Inferior parietal cortex (tissue), 1 donor: ENCODE measurements around the gene CHGA.

Source experiments
- DNase-seq: peaks from one replicate; pipeline ENCODE4 v3.0.0-alpha.2; 2016; ENCODE audit errors: extremely low spot score

The CHGA gene, protein sequence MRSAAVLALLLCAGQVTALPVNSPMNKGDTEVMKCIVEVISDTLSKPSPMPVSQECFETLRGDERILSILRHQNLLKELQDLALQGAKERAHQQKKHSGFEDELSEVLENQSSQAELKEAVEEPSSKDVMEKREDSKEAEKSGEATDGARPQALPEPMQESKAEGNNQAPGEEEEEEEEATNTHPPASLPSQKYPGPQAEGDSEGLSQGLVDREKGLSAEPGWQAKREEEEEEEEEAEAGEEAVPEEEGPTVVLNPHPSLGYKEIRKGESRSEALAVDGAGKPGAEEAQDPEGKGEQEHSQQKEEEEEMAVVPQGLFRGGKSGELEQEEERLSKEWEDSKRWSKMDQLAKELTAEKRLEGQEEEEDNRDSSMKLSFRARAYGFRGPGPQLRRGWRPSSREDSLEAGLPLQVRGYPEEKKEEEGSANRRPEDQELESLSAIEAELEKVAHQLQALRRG

DNA sequence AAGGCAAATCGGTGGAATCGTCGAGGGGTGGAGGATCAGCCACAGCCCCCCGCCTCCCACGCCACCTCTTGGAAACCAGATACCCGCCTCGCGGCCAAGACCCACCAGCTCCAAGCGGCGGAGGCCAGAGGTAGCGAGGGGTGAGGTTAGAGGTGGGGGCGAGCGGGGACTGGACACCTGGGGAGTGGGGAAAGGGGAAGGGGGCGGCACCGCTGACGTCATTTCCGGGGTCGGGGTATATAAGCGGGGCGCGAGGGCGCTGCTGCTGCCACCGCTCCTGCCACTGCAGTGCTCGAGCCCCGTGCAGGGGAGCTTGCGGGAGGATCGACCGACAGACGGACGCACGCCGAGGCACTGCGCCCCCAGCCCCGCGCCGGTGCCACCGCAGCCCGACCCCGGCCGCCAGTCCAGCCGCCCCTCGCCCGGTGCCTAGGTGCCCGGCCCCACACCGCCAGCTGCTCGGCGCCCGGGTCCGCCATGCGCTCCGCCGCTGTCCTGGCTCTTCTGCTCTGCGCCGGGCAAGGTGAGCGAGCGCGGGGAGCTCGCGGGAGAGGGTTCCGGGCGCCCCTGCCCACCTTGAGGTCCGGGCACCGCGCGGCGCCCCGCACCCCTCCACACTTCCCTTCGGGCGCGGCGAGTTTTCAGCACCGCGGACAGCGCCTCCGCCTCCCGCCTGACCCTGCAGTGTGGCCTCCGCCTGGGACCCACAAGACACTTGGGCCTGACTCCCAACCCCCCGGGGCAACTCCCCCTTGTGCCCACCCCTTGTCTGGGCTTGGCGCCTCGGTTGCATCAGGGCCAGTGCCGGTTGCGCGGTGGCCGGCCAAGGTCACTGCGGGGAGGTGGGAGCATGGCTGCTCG lies at the start of gene CHGA:
Gene CHGA (plus strand): TSS at position 268 of the 861 bp plus-strand sequence. CDS start 210 bp downstream, at position 478.
- DNase-seq = no peak

DNA sequence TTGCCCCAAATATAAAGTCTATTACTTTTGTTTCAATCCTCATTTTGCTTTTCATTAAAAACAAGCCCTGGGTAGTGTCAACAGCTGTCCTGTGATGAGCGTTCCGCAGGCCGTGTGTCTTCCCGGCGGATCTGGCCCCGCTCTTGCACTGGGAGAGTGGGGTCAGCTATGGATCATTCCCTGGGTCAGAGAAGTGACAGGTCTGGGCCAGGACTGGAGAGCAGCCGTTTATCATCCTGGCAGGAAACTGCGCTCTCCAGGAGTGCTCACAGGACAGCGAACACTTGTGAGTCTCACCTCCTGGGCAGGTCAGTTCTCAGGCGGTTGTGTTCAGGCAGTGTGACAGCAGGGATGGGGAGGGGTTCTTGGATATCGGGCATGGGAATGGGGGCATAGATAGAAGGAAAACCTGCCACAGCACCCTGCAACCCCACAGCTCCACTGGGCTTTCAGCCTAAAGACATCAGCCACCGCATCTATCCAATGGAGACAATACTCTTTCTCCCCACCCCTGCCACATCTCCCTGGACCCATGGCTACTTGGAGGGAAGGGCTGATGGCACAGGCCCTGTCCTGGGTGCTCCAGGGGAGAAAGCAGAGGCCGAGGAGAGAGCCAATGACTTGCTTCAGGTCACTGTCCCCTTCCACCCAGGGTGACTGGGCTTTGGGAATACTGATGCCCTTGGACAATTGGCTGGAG lies 47.8 kb upstream of the CHGA start:
- DNase-seq = no peak

DNA sequence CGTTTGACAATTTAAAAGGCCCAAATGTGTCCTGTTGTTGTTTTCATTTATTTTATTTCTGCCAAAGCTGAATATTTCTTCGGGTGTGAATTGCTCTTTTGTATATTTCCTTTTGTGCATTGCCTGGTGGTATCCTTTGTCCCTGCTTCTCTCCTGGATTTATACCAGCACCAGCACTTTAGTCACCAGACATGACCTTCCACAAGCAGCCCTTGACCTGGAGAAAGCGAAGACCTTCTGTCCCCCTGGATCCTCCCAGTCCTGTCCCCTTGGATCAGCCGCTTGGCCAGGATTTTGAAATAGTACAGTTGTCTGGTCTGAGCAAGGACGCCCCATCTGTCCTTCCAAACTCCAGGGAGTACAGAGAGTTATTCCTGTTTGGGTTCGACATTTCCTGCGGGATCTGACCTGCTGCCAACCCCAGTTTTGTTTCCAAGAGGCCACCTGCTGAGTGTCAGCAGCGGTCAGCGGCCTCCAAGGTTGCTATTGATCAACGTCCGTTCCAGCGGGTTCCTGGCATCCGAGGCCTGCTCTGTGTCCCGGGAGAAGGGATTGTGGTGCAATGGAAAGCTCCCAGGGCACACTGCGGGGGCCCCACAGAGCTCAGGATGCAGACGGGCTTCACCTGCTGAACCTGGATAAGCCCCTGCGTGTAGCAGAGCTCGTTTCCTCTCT lies 45.1 kb upstream of the CHGA start:
- DNase-seq = no peak

DNA sequence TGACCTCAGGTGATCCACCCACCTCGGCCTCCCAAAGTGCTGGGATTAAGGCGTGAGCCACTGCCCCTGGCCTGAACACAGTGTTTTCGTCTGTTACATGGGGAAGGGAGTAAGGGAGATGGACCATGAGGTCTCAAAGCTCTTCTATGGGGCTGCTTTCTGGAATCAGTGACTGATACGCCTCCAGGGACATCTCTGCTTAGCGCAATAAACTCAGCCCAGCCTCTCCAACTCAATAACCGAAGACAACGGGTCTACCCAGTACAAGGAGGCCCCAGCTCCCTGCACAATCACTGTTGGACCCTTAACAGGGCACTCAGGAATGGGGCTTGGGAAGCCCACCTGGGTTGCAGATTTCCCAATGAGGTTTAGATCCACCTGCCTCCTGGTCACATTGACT lies 42.6 kb upstream of the CHGA start:
- no peak for DNase-seq

DNA sequence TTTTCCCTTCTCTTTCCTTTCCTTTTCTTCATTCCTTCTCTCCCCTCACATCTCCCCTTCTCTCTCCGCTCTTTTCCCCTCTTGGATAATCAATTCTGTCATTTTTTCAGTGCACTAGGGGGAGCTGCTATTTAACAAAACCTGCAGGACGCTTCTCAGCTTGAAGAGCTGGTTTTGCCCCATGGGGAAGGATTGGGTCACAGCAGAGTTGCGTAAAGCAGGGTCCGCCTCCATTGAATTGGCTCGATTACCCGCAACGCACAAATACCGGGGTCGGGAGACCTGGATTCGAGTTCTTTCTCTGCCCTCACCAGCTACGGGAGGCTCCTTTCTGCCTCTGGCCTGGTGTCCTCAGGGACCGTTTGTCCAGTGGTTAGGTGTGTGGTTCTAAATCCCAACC lies 42.1 kb upstream of the CHGA start:
- DNase-seq = peak; percentile 70

DNA sequence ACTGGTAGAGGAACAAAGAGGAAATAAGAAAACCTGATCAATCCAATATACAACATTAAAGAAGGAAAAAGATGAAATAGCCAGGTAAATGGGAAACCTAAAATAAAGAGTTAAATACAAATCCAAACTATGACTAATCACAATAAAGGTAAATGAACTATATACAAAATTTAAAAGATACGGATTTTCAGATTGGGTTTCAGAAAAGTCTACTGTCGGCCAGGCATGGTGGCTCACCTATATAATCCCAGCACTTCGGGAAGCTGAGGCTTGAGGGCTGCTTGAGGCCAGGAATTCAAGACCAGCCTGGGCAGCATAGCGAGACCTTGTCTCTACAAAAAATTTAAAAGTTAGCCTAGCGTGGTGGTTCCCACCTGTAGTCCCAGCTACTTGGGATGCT lies 39.9 kb upstream of the CHGA start:
- DNase-seq = no peak

DNA sequence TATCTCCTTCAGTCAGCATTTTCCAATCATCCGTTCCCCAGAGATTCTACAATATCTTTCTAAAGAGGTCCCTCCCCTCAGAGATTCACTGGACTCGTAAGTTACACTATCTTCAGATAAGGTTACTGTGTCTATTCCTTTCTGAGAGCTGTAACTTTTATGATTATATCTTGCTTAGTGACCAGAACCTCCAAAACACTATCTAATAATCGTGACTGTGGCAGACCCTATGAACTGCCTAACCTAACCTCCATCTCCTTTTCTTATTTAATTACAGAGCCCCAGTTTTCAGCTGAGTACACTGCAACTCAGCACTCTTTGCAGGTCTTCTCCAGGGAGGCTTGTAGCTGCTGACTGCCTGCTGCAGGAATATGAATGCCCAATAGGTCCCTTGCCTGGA lies 38.5 kb upstream of the CHGA start:
- DNase-seq = no peak

DNA sequence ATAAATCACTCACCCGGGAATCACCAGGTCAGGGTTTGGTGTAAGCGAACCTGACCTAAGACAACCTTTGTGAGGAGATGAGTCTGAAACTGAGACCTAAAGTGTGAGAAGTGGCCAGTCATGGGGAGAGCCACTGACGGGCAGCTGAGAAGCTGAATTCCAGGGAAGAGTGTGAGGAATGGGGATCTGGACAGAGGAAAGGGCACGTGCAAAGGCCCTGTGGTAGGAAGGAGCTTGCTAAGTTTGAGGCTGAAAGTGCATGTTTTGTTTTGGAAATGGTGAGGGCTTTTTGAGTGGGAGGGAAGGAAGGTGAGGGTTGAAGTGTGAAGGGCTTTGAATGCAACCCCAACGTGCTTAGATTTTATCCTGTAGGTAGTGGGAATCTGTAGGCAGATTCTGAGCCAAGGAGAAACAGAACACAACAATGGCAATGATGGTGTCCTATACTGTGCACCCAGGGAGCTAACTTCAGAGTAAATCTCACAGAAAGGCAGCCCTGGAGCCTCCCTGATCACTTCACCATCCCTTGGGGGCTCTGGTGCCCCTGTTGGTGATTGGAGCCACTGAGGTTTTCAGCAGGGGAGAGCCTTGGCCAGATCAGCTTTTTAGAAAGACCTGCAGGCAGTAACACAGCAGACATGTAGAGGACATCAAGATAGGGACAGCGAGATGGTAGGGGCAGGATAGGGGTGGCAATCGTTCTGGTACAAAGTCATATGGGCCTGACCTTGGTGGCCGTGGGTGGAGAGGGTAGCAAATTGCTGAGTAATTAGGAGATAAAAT lies 37.5 kb upstream of the CHGA start:
- no peak for DNase-seq

DNA sequence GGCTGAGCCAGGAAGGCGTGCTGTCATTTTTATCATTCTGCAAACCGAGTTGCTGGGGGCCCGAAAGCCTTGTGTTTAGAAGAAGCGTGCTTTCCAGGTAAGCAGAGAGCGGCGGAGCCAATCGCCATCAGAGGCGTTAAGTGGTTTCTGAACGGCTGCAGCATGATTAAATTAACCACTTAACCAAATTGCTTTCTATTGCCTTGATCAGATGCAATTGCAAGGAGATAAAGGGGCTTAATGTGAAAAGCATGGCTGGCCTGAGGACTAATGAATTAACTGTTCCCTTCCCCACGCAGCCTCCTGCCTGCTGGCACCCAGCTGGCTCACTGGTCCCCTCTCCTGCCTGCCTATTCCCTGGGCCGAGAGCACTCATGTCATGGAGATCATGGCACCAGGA lies 36.6 kb upstream of the CHGA start:
- no peak for DNase-seq

DNA sequence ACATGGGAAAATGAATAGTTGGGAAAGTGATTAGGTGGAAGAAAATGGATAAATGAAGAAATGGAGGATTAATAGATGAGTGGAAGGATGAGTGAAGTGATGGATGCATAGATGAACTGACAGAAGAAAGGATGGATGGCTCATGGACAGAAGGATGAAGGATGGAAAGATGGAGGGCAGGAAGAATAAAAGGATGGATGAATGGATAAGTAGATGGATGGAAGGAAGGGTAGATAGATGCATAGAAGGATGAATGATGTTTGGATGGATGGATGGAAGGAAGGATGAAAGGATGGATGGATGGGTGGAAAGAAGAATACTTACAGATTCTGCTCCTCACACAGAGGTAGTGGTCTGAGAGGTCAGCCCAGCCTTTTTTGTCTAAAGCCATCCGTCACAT lies 35.8 kb upstream of the CHGA start:
- DNase-seq = no peak

DNA sequence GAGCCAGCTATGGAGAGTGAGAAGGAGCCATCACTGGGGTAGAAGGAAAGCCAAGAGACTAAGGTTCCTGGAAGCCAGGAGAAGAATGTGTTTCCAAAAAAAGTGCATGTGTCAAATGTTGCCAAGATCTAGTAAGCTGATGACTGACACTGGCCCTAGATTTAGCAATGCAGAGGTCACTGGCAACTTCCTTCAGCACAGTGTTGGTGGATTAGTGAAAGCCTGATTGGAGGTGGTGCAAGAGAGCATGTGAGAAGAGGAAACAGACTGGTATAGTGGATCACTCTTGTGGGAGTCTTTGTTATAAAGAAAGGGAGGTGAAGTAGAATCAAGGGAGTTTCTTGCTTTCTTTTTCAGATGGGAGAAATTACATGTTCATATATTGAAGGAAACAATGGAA lies 34.1 kb upstream of the CHGA start:
- no peak for DNase-seq

DNA sequence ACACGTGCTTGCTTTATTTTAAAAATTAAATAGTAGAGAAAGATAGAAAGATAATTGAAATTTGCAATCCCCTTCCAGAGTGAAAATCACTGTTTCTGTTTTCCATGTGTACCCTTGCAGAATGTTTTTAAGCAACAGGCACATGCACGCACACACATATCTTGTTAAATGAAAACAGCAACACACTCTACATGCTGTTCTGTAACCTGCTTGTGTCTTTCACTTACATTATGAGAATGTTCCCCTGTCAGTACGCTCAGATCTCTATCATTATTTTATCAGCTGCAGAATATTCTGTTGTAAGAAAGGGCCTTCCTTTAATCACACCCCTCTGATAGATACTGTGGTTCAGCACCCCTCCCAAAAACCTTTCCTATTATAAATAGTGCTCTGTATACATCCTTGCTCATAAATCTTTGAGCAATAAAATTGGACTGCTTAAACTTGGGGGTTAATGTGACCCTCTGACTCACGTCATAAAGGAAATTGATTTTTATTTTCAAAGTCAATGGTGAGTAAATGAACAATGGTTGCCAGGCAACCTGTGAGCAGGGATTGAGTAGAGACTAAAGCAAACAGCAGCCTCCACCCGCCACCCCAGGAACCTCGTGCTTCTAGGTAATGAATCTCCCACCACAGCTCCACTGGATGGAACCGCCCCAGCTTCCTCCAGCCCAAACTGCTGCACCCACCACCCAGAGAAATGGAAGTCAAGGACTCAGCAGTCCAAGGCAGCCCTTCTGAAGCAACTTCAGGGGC lies 31.9 kb upstream of the CHGA start:
- no peak for DNase-seq

DNA sequence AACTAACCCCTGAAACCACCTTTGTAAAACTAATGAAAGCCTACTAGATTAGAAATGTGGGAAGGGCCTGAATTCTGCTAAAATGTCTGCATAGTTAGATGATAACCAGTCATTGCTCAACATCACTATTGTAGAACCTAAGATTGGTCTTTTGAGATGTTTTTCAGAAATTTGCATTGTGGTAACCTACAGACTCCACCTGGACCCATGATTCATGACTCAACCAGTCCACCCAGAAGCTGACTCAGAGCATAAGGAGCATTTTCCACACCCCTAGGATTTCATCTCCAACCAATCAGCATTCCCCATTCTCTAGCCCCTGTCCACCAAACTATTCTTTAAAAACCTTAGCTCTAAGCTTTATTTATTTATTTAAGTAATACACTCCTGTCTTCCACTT lies 30.4 kb upstream of the CHGA start:
- DNase-seq = no peak

DNA sequence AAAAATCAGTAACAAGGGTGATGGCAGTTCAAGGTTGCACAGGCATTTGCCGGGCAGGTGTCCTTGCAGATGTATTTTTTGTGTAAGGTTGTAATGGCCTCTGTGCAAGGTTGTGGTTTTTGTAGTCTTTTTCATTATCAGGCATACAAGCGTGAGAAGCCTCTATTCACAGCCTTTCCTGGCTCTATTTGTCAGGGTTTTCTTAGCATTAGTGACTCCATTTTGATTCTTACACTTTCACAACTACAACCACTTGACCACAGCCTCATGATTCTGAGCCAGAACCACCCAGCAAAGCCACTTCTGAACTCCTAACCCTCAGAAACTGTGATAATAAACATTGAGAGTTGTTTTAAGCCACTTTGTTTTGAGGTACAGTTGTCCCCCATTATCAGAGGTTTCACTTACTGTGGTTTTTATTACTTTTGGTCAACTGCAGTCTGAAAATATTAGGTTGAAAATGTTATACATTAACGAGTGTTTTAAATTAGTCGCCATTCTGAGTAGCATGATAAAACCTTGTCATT lies 27.5 kb upstream of the CHGA start:
- no peak for DNase-seq

DNA sequence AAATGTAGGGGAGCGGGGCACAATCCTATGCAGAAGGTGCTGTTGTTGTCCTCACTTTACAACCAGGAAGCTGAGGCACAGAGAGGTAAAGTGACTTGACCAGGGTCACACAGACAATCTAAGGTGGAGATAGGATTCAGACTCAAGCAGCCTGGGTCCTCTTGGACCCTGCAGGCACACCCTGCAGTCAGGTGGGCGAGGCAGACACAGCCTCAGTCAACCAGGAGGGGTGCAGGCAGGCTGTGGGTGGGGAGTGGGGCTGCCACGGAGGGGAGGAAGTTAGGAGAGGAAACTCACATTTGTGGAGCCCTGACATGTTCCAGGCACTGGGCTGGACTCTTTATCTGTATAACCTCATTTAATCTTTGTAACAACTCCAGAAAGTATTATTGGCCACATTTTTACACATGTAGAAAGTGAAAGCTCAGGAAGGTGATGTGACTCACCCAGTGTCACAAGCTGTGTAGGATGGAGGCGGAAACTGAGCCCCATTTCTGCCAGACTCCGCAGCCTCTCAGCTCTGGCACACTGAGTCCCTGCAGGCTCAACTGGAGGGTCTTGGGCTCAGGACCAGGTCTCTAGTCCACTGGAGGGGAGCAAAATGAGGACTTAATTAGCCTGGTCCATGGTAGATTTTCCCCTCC lies 24.9 kb upstream of the CHGA start:
- no peak for DNase-seq

DNA sequence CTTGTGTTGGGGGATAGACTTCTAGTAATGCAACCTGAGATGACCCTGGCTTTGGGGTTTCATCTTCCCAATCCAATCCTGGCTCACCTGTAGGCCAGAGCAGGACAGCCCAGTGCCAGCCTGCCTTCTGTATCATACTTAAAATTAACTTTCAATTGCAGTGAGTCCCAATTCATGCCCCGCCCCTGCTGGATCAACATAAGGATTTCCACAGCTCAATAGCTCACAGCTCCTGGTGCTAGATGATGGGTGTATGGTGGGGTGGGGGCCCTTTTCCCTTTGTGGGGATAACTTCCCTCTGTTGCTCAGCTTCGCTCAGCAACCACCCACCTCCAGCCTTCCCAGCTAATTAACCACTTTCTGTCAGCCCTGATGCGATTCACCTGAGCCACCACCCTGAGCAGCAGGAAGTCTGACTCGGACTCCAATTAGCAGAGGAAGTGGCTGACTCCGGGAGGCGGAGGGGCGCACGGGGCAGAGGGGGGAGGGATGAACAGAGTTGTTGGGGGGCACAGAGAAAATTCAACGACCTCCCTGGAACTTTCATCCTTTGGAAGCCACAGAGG lies 24.3 kb upstream of the CHGA start:
- no peak for DNase-seq

DNA sequence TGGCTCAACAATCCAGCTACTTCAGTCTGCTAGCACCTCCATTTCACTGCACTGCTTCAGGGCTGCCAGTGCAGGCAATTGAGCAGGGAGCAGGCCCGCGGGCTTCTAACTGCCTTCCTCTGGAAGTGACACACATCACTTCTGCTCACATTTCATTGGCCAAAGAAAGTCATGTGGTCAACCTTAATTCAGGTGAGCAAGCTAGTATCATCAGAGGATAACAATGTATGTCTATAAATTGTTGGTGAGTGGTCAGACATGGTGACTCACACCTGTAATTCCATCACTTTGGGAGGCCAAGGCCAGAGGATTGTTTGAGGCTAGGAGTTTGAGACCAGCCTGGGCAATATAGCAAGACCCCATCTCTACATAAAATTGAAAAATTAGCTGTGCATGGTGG lies 22.3 kb upstream of the CHGA start:
- no peak for DNase-seq

DNA sequence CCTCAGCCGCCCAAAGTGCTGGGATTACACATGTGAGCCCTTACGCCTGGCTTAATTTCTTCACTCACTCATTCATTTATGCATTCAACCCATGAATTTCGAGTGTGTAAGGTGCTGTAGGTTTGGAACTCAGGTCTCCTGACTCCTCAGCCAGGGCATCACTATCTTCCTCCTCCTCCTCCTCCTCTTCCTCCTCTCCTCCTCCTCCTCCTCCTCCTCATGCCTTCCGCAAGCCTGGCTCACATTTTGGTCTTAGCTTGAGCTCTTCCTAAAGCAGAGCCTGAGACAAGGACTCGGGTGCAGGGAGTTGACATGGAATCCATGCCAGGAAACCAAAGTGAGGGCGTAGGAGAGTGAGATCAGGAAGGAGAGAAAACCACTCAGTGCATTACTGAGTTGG lies 20.8 kb upstream of the CHGA start:
- no peak for DNase-seq

DNA sequence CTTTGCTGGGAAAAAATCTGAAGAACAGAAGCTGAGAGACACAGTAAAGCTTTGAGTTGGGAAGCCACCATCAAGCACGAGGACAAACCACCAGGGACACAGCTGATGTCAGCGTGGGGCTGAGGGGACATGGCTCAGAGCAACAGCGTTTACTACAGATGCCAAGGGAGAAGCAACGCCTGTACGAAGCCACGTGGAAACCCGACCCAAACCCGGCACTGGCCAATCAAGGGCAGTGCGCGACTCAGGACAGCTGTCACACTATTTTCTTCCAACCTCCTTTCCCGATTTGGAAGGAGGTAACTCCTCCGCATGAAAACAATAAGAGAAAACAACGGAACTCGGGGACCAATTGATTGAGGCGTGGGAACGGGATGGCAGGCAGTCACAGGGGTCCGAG lies 20.2 kb upstream of the CHGA start:
- DNase-seq = no peak
